ENCODE measurements around the gene STON2. TPM values are rescaled to one million over a fixed set of nuclear protein-coding genes. Genes with fewer than 3 reads are reported as not detected.

The STON2 gene
- total and polyA plus RNA-seq, 9 donors = 9.0 to 34.5 (median 12.1) TPM

DNA sequence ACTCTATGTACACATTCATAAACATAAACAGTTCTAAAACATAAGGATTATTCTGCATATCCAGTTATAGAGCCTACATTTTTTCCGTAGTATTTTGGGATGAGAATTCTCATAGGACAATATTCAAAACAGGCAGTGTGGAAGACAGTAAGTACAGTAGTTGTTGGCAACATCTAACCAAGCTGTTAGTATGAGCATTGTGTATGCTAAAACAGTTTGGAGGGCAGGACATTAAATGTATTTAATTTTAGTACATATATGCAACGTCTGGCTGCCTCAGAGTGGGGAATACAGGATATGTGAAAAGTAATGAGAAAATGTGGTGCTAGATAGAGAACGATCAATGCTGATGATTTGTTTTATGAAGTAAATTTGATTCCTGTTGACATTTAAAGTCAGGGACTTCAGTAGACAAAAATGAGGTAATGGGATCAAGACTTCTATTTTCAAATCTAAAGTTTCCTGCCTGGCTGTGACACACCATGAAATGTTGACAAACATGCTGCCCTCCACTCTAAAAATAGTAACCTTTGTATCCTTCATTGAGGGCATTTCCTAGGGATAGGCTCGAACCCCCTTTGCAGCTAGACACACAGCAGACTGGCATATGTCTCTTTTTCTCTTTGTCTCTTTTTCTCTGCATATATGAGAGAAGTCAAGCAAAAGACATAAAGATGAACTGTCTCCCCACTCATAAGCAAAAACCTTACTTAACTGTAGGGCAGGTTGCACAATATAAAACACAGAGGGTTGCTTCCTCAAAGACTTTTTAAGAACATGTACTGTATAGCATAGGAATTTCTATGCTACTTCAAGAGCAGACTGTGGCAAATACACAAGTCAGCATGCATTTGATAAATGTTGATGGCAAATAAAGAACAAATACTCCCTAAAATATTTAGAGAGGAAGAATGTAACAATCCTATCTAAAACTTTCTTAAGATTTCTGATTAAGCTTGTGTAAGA is 103.9 kb downstream of the STON2 start:
- no peaks in the 10 kb centered on the region for H3K36me3 ChIP-seq (ENCODE audit: control insufficient read depth, insufficient read depth, low read length)
- H3K27ac ChIP-seq (ENCODE audit: low read length) = no peak overlapping the region
- no peaks in the 10 kb centered on the region for H3K9me3 ChIP-seq (replicated peaks; ENCODE audit: control insufficient read depth, low read depth, low read length)
- DNase-seq = no peak
- H3K4me3 ChIP-seq (ENCODE audit: low read length) = no peak overlapping the region
- no peaks in the 10 kb centered on the region for H3K27me3 ChIP-seq (ENCODE audit: control insufficient read depth, insufficient read depth, low read length)
- no peaks in the 10 kb centered on the region for H3K4me1 ChIP-seq (ENCODE audit: control insufficient read depth, insufficient read depth, low read length)
- WGBS (ENCODE audit: insufficient coverage) = 60% methylated on average over 1 of the region's 4 CpGs

DNA sequence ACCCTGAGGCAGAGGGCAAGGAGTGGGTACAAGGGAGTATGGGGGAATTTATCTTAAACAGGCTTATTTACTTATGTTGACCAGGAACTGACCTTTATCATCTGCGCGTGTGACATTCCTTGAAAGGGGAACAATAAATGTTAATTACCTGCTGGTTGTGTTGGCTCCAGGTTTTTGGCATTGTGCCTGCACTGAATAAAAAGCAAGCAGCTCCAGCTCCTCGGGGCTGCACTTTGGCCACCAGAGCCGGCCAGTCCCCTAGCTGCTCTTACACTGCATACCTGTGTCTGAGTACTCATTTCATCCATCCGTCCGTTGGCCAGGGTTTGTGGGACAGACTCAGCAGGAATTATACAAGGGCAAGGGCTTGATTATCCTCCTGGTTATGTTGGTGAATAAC is 110.6 kb downstream of the STON2 start:
- H3K9me3 ChIP-seq (replicated peaks; ENCODE audit: control insufficient read depth, low read depth, low read length) = peaks cover 4% of the 10 kb centered on the region
- H3K4me3 ChIP-seq (ENCODE audit: low read length) = no peak overlapping the region
- no peaks in the 10 kb centered on the region for H3K36me3 ChIP-seq (ENCODE audit: control insufficient read depth, insufficient read depth, low read length)
- no peak overlapping the region for H3K27ac ChIP-seq (ENCODE audit: low read length)
- no peaks in the 10 kb centered on the region for H3K27me3 ChIP-seq (ENCODE audit: control insufficient read depth, insufficient read depth, low read length)
- 79% methylated on average over 2 of the region's 6 CpGs for WGBS (ENCODE audit: insufficient coverage)
- no peak for DNase-seq
- H3K4me1 ChIP-seq (ENCODE audit: control insufficient read depth, insufficient read depth, low read length) = no peaks in the 10 kb centered on the region

DNA sequence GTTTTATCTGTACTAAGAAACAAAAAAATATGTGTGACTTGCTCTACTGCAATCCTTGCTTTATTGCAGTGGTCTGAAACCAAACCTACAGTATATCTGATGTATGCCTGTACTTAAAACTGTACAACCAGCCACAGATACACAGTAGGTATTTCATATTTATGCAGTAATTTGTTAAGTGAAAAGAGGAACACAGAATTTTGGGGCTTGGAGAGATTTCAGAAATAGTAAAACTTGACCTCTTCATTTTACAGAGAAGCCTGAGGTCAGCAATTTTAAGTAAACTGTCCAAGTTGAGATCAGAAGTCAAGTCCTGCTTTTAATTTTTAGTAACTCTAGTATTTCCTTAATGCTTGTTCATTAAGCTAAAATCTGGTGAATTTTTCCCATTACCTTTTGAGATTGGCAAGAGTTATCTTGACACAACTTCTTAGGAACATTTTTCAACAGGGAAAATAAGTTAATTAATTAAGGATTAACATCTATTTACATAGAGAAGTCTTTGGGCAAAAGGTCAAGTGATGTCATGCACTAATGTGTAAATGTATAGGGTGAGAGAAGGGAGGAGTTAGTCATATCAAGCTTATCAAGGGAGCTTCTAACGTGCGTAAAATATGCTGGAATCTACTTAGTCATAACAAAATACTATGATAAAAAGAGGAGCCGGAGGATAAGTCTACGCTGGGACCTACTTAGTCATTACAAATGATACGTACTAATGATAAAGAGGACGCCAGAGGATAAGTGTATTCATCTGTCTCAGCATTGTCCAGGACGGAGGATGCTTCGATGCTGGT is 113.4 kb downstream of the STON2 start:
- no CpG with 5 or more reads among the region's 8 CpGs for WGBS (ENCODE audit: insufficient coverage)
- no peak for DNase-seq
- H3K27ac ChIP-seq (ENCODE audit: low read length) = no peak overlapping the region
- H3K4me1 ChIP-seq (ENCODE audit: control insufficient read depth, insufficient read depth, low read length) = no peaks in the 10 kb centered on the region
- H3K36me3 ChIP-seq (ENCODE audit: control insufficient read depth, insufficient read depth, low read length) = no peaks in the 10 kb centered on the region
- no peak overlapping the region for H3K4me3 ChIP-seq (ENCODE audit: low read length)
- peaks cover 4% of the 10 kb centered on the region for H3K9me3 ChIP-seq (replicated peaks; ENCODE audit: control insufficient read depth, low read depth, low read length)
- H3K27me3 ChIP-seq (ENCODE audit: control insufficient read depth, insufficient read depth, low read length) = no peaks in the 10 kb centered on the region

DNA sequence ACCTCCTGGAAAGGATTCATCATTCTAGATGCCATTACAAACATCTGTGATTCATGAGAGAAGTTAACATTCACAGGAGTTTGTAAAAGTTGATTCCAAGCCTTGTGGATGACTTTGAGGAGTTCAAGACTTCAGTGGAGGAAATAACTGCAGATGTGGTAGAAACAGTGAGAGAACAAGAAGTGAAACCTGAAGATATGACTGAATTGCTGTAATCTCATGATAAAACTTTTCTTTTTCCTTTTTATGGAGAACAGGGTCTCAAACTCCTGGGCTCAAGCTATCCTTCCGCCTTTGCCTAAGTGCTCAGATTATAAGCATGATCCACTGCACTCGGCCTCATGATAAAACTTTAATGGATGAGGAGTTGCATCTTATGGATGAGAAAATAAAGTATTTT is 114.9 kb downstream of the STON2 start:
- DNase-seq = peak; percentile 31
- no peaks in the 10 kb centered on the region for H3K36me3 ChIP-seq (ENCODE audit: control insufficient read depth, insufficient read depth, low read length)
- 100% methylated on average over 2 of the region's 2 CpGs for WGBS (ENCODE audit: insufficient coverage)

DNA sequence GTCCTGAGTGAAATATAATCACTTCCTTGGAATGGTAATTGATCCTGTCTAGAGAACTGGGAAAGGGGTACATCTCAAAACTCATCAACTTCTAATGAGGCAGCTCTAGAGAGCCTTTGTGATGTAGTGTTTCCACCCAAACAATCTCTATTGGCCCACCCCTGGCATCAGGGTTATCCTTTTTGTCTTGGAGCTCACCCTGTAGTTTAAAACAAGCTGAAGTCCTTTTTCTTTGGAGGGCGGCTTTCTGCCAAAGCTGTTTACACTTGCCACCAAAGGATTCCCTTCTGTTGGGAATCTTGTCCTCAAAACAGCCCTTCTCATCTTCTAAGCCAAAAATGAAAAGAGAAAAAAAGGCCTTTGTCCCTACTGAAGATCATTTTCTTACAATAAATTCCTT is 118.8 kb downstream of the STON2 start:
- Histone ChIP-seq H3K36me3 (ENCODE audit: control insufficient read depth, insufficient read depth, low read length) (peaks cover 19% of the 10 kb centered on the region), H3K27ac (ENCODE audit: low read length) (no peak overlapping the region), H3K4me1 (ENCODE audit: control insufficient read depth, insufficient read depth, low read length) (peaks cover 1% of the 10 kb centered on the region), H3K9me3 (replicated peaks; ENCODE audit: control insufficient read depth, low read depth, low read length) (no peaks in the 10 kb centered on the region), H3K4me3 (ENCODE audit: low read length) (no peak overlapping the region), H3K27me3 (ENCODE audit: control insufficient read depth, insufficient read depth, low read length) (no peaks in the 10 kb centered on the region)
- 100% methylated on average over 1 of the region's 1 CpG for WGBS (ENCODE audit: insufficient coverage)
- DNase-seq = no peak

More for the DNA sequence above, 114.9 kb downstream of the STON2 start:
- Histone ChIP-seq H3K4me1 (ENCODE audit: control insufficient read depth, insufficient read depth, low read length) (no peaks in the 10 kb centered on the region), H3K27ac (ENCODE audit: low read length) (no peak overlapping the region), H3K4me3 (ENCODE audit: low read length) (no peak overlapping the region), H3K9me3 (replicated peaks; ENCODE audit: control insufficient read depth, low read depth, low read length) (peaks cover 4% of the 10 kb centered on the region), H3K27me3 (ENCODE audit: control insufficient read depth, insufficient read depth, low read length) (no peaks in the 10 kb centered on the region)

DNA sequence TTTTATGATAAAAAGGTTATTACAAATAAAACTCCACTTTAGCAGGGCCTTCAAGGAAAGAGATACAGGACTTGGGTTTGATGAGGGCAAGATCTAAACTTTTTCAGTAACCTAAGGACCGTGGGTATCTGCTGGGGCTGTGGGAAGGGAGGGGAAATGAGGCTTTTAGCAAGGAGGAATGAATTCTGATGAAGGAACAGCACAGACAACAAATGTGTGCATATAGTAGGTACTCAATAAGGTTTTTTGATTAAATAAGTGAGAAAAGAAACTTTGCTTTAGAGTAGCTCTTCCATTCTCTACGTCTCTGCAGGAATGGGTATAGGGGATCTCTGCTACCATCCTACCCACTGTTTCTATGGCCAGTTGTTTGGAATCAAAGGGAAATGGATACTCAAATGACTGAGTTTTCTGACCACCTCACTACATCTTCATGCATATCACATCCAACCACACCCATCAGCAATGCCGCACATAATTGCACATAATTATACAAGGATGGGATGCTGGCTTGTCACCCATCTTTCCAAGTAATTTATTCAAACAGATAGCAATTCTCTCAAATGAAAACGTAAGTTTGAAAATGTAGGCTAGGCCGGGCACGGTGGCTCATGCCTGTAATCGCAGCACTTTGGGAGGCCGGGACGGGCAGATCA is 119.9 kb downstream of the STON2 start:
- peaks cover 6% of the 10 kb centered on the region for H3K4me1 ChIP-seq (ENCODE audit: control insufficient read depth, insufficient read depth, low read length)
- 77% methylated on average over 2 of the region's 9 CpGs for WGBS (ENCODE audit: insufficient coverage)

DNA sequence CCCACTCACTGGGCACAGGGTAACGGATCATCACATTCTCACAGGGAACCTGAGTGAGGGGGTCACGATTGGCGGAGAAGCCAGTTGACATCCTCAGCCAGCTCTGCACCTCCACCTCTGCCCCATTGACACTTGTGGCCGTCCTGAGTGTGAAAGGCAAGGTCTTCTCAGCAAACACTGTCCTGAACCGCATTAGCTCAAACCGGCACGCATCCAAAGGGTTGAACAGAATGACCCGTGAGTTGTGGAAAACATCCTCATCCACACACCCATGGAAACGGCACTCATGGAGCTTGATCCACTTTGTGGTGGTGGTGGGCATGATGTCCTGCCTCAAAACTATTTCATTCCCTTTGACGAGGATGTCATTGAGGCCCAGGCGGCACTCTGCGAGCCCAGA is 123.0 kb downstream of the STON2 start:
- Histone ChIP-seq H3K4me1 (ENCODE audit: control insufficient read depth, insufficient read depth, low read length) (peaks cover 12% of the 10 kb centered on the region), H3K9me3 (replicated peaks; ENCODE audit: control insufficient read depth, low read depth, low read length) (no peaks in the 10 kb centered on the region), H3K36me3 (ENCODE audit: control insufficient read depth, insufficient read depth, low read length) (peaks cover 19% of the 10 kb centered on the region), H3K27ac (ENCODE audit: low read length) (no peak overlapping the region), H3K27me3 (ENCODE audit: control insufficient read depth, insufficient read depth, low read length) (no peaks in the 10 kb centered on the region), H3K4me3 (ENCODE audit: low read length) (no peak overlapping the region)
- no peak for DNase-seq
- WGBS (ENCODE audit: insufficient coverage) = 93% methylated on average over 10 of the region's 12 CpGs

More for the DNA sequence above, 119.9 kb downstream of the STON2 start:
- H3K27me3 ChIP-seq (ENCODE audit: control insufficient read depth, insufficient read depth, low read length) = no peaks in the 10 kb centered on the region
- H3K4me3 ChIP-seq (ENCODE audit: low read length) = no peak overlapping the region
- DNase-seq = no peak
- H3K27ac ChIP-seq (ENCODE audit: low read length) = no peak overlapping the region
- H3K36me3 ChIP-seq (ENCODE audit: control insufficient read depth, insufficient read depth, low read length) = peaks cover 19% of the 10 kb centered on the region
- H3K9me3 ChIP-seq (replicated peaks; ENCODE audit: control insufficient read depth, low read depth, low read length) = no peaks in the 10 kb centered on the region

DNA sequence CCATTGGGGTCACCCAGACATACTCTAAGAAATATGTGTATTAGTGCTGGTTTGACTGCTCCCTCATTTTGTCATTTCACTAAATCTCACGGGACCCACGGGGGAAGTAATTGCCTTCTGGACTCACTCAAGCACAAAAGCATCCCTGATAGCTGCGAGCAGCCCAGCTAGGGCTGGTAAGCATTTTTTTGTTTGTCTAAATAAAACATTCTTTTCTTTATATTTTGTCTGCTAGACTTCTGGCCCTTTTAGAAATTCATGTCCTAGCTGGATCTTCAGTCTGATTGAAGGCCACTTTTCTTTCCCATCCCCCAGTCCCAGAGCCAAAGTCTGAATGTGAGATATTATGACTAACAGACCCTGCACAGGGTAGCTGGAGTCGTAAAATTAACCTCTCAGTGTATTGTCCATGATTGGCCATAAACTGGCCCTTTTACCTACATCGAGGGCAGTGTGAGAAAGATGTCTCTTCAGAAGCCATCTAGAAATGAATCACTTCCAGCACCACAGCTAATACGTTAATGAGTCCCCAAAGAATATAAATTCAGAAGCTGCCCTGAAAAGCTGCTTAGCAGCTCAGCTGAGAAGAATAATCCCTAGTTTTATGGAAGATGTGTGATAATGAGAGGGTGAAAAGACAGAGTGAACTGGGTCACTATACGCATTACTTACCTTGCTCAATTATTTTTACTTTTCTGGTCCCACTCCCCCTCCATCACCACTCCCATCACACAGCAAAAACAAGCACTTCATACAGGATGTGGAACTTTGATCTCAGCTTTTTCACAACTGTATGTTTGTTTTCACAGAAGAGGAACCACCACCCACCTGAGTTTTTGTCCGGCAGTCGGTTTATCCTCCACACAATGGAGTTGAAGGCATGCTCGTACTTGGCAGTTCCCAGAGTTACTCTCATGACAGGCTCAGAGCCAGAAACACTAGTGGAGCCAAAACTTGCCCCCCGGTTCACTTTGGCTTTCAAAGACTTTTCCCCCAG is 123.8 kb downstream of the STON2 start:
- no peaks in the 10 kb centered on the region for H3K27me3 ChIP-seq (ENCODE audit: control insufficient read depth, insufficient read depth, low read length)
- peaks cover 19% of the 10 kb centered on the region for H3K36me3 ChIP-seq (ENCODE audit: control insufficient read depth, insufficient read depth, low read length)
- WGBS (ENCODE audit: insufficient coverage) = 100% methylated on average over 1 of the region's 11 CpGs
- no peak overlapping the region for H3K27ac ChIP-seq (ENCODE audit: low read length)
- H3K9me3 ChIP-seq (replicated peaks; ENCODE audit: control insufficient read depth, low read depth, low read length) = no peaks in the 10 kb centered on the region
- no peak overlapping the region for H3K4me3 ChIP-seq (ENCODE audit: low read length)
- H3K4me1 ChIP-seq (ENCODE audit: control insufficient read depth, insufficient read depth, low read length) = peaks cover 12% of the 10 kb centered on the region
- no peak for DNase-seq

DNA sequence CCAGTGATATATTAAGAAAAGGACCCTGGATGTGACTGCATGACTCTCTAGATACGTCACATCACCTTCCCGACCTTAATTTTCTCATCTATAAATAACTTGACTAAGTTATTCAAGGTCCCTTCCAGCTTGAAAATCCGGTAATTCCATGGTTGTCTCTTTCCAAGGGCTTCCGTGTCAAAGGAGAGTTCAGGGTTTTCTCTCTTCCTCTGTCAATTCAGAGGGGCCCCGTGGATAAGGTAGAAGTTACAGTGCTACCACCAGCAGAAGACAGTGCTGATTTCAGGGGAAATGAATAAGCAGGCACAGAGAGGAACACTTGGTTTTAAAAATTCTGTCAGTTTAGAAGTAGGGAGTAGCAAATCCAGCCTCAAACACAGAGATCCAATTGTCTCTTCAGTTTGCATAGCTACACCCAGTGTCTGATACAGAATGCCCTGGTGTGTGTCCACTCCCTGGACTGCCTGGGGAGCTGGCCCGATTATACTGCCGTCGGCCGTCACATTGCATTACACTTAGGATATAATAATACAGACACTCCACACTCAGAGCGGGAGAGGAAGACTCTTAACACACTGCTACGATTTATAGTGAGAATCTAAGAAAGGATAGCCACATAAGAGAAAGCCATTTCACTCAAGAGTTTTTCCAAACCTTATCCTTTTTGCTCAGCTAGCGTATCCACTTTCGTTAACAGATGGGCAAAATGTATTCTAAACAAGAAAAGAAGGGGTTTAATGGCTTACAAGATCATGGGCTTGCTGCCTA is 124.6 kb downstream of the STON2 start:
- no peaks in the 10 kb centered on the region for H3K27me3 ChIP-seq (ENCODE audit: control insufficient read depth, insufficient read depth, low read length)
- H3K4me1 ChIP-seq (ENCODE audit: control insufficient read depth, insufficient read depth, low read length) = peaks cover 12% of the 10 kb centered on the region
- H3K4me3 ChIP-seq (ENCODE audit: low read length) = no peak overlapping the region
- H3K27ac ChIP-seq (ENCODE audit: low read length) = no peak overlapping the region
- no peak for DNase-seq
- peaks cover 22% of the 10 kb centered on the region for H3K36me3 ChIP-seq (ENCODE audit: control insufficient read depth, insufficient read depth, low read length)
- 53% methylated on average over 3 of the region's 13 CpGs for WGBS (ENCODE audit: insufficient coverage)
- no peaks in the 10 kb centered on the region for H3K9me3 ChIP-seq (replicated peaks; ENCODE audit: control insufficient read depth, low read depth, low read length)

Data from muscle of leg (tissue), 11 donors.